Hepatocyte (in vitro differentiated cells): ENCODE data around the gene IREB2. TPM values are rescaled to one million over a fixed set of nuclear protein-coding genes. Genes with fewer than 3 reads are reported as not detected.
A peak's percentile ranks its signal among the peaks of the same experiment; 100 is the strongest.

Experiments
- DNase-seq: peaks from one replicate; pipeline ENCODE4 v3.0.0-alpha.2; 2016; ENCODE audit warnings: low spot score
- H2AFZ ChIP-seq: fragments of 200-600 bp; sonication (generic); 2 replicates; pipeline ENCODE4 v1.6.0; 2016; ENCODE audit warnings: antibody characterized with exemption, mild to moderate bottlenecking
- H3K27ac ChIP-seq: fragments of 200-600 bp; sonication (generic); 2 replicates; pipeline ENCODE4 v1.5.1; 2016; ENCODE audit warnings: mild to moderate bottlenecking
- H3K27me3 ChIP-seq: fragments of 200-600 bp; sonication (generic); 2 replicates; pipeline ENCODE4 v1.6.1; 2016
- H3K36me3 ChIP-seq: fragments of 200-600 bp; sonication (generic); replicated peaks from 2 replicates; pipeline ENCODE4 v1.5.1; 2016; ENCODE audit warnings: low read depth; ENCODE audit not compliant: insufficient read depth
- H3K4me1 ChIP-seq: fragments of 200-600 bp; sonication (generic); 2 replicates; pipeline ENCODE4 v1.5.1; 2016; ENCODE audit warnings: mild to moderate bottlenecking, moderate library complexity; ENCODE audit not compliant: insufficient read depth
- H3K4me2 ChIP-seq: fragments of 200-600 bp; sonication (generic); 2 replicates; pipeline ENCODE4 v1.6.0; 2016
- H3K4me3 ChIP-seq: fragments of 200-600 bp; sonication (generic); 2 replicates; pipeline ENCODE4 v1.5.1; 2016; ENCODE audit warnings: mild to moderate bottlenecking
- H3K79me2 ChIP-seq: fragments of 200-600 bp; sonication (generic); 2 replicates; pipeline ENCODE4 v1.6.0; 2017; ENCODE audit warnings: mild to moderate bottlenecking
- H3K9me2 ChIP-seq: fragments of 200-600 bp; sonication (generic); replicated peaks from 2 replicates; pipeline ENCODE4 v1.6.0; 2017; ENCODE audit warnings: mild to moderate bottlenecking; ENCODE audit not compliant: insufficient read depth
- H3K9me3 ChIP-seq: fragments of 200-600 bp; sonication (generic); 2 replicates; pipeline ENCODE4 v1.5.1; 2016; ENCODE audit warnings: low read depth, mild to moderate bottlenecking
- H4K20me1 ChIP-seq: fragments of 200-600 bp; sonication (generic); 2 replicates; pipeline ENCODE4 v1.6.0; 2016; ENCODE audit warnings: mild to moderate bottlenecking; ENCODE audit not compliant: insufficient read depth, poor library complexity, severe bottlenecking
- CTCF ChIP-seq: fragments of 200-600 bp; sonication (generic); IDR thresholded peaks from 2 replicates; pipeline ENCODE4 v1.5.1; 2016; ENCODE audit warnings: antibody characterized with exemption, mild to moderate bottlenecking; ENCODE audit not compliant: poor library complexity
- EZH2 ChIP-seq: fragments of 200-600 bp; sonication (generic); IDR thresholded peaks from 2 replicates; pipeline ENCODE4 v1.6.1; 2016; ENCODE audit warnings: antibody characterized with exemption, mild to moderate bottlenecking, borderline replicate concordance
- EZH2phosphoT487 ChIP-seq: fragments of 200-600 bp; sonication (generic); IDR thresholded peaks from one replicate; pipeline ENCODE4 v1.6.1; 2018; ENCODE audit warnings: antibody characterized with exemption, mild to moderate bottlenecking, low read depth, moderate library complexity; ENCODE audit not compliant: unreplicated experiment, severe bottlenecking
- WGBS: methylation state at CpG from one replicate; pipeline ENCODE4 v1.1.6; 2016; ENCODE audit warnings: low lambda C conversion rate; ENCODE audit errors: missing lambda C conversion rate; 5-methylcytosine and 5-hydroxymethylcytosine counted together
- polyA plus RNA-seq: library from polyadenylated mRNA; unstranded; fragments of >200 nt; fragmentation: Nextera tagmentation; extraction: Ambion mirVana; gene quantifications from 2 replicates; pipeline ENCODE4 v1.2.1, GENCODE V29; 2016
- total RNA-seq: library from RNA; depleted of rRNA; stranded (reverse); fragments of >200 nt; gene quantifications from 2 replicates; pipeline ENCODE4 v1.2.3, GENCODE V29; 2014

The IREB2 gene
- total and polyA plus RNA-seq, 2 experiments from 2014 or later: 20.4 to 54.0 TPM

GRCh38 chr15:78444255-78444654 is 6.2 kb downstream of the IREB2 start:
- no peak for TF ChIP-seq EZH2phosphoT487
- Histone ChIP-seq H3K27me3 (no peaks in the 10 kb centered on the region), H3K79me2 (peaks cover 99% of the 10 kb centered on the region), H3K36me3 (no peaks in the 10 kb centered on the region), H2AFZ (no peak overlapping the region), H3K4me3 (no peak overlapping the region), H4K20me1 (peaks cover 73% of the 10 kb centered on the region), H3K9me3 (no peaks in the 10 kb centered on the region), H3K27ac (no peak overlapping the region), H3K4me2 (no peak overlapping the region), H3K9me2 (no peaks in the 10 kb centered on the region), H3K4me1 (peaks cover 33% of the 10 kb centered on the region)
- no peak for DNase-seq
- 83% methylated on average over 1 of the region's 1 CpG for WGBS

DNA sequence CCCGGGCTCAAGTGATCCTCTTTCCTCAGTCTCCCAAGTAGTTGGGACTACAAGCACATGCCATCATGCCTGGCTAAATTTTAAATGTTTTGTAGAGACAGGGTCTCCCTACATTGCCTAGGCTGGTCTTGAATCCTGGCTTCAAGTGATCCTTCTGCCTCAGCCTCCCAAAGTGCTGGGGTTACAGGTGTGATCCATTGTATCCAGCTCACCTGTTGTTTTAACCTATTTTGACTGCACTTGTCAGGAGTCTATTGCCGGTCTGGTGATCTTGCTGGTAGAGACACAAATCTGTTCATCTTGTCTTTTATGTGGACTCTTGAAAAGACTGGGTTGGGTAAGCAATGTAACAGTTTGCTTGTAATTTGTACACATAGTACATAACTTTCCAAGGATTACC is 7.9 kb downstream of the IREB2 start:
- Histone ChIP-seq H3K79me2 (peaks cover 94% of the 10 kb centered on the region), H4K20me1 (peaks cover 72% of the 10 kb centered on the region), H3K4me2 (no peak overlapping the region), H3K4me3 (no peak overlapping the region), H3K9me2 (no peaks in the 10 kb centered on the region), H3K27ac (no peak overlapping the region), H3K36me3 (no peaks in the 10 kb centered on the region), H3K27me3 (no peaks in the 10 kb centered on the region), H2AFZ (no peak overlapping the region), H3K4me1 (peaks cover 24% of the 10 kb centered on the region), H3K9me3 (no peaks in the 10 kb centered on the region)
- no peak for DNase-seq
- 96% methylated on average over 2 of the region's 2 CpGs for WGBS
- no peak for TF ChIP-seq EZH2phosphoT487
- TF ChIP-seq CTCF: no peak
- TF ChIP-seq EZH2: no peak

DNA sequence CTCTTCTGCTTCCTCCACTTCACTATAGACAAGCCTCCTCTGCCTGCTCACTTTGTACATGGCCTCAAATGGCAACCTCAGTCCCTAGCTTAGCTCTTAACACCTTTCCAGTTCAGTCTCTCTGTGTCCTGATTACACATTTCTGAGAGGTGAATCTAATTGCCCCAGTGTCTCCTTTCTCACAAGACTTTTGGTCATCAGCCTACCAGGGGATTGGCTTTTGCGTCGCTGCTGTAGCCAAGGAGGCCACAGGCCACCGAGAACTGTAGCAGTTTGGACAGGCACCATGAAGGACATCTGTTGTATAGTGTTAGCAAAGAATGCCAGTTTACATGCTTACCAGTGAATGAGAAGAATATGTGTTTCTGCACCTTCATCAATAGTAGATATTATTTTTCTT is 8.5 kb downstream of the IREB2 start:
- peaks cover 24% of the 10 kb centered on the region for H3K4me1 ChIP-seq
- H3K4me3 ChIP-seq: no peak overlapping the region
- no peak overlapping the region for H3K27ac ChIP-seq
- no peaks in the 10 kb centered on the region for H3K9me3 ChIP-seq
- peaks cover 68% of the 10 kb centered on the region for H4K20me1 ChIP-seq
- H3K9me2 ChIP-seq: no peaks in the 10 kb centered on the region
- peaks cover 94% of the 10 kb centered on the region for H3K79me2 ChIP-seq
- H3K4me2 ChIP-seq: no peak overlapping the region
- 93% methylated on average over 3 of the region's 3 CpGs for WGBS
- H3K27me3 ChIP-seq: no peaks in the 10 kb centered on the region
- H2AFZ ChIP-seq: no peak overlapping the region
- DNase-seq: no peak
- no peaks in the 10 kb centered on the region for H3K36me3 ChIP-seq
- TF ChIP-seq EZH2 (no peak), EZH2phosphoT487 (no peak), CTCF (no peak)

- no peak overlapping the region for H2AFZ ChIP-seq
- TF ChIP-seq CTCF (no peak), EZH2phosphoT487 (no peak), EZH2 (no peak)
- H3K27ac ChIP-seq: peak overlapping the region; percentile 47
- DNase-seq: no peak
- H4K20me1 ChIP-seq: peaks cover 68% of the 10 kb centered on the region
- peaks cover 94% of the 10 kb centered on the region for H3K79me2 ChIP-seq
- H3K9me2 ChIP-seq: no peaks in the 10 kb centered on the region
- WGBS: 55% methylated on average over 4 of the region's 4 CpGs
- no peaks in the 10 kb centered on the region for H3K36me3 ChIP-seq
- H3K27me3 ChIP-seq: no peaks in the 10 kb centered on the region
- H3K4me2 ChIP-seq: peak overlapping the region; percentile 54
- H3K4me1 ChIP-seq: peaks cover 31% of the 10 kb centered on the region
- H3K4me3 ChIP-seq: no peak overlapping the region
- no peaks in the 10 kb centered on the region for H3K9me3 ChIP-seq
Observed at GRCh38 chr15:78448441-78449219, 10.6 kb downstream of the IREB2 start.
